ENCODE data around the gene NBPF14. TPM values are rescaled to one million over a fixed set of nuclear protein-coding genes. Genes with fewer than 3 reads are reported as not detected.
"Not testable (repeated sequence)": the region's sequence is repeated elsewhere in the genome, so short reads cannot be mapped to it uniquely, and the experiment has no call there.

The NBPF14 gene, protein sequence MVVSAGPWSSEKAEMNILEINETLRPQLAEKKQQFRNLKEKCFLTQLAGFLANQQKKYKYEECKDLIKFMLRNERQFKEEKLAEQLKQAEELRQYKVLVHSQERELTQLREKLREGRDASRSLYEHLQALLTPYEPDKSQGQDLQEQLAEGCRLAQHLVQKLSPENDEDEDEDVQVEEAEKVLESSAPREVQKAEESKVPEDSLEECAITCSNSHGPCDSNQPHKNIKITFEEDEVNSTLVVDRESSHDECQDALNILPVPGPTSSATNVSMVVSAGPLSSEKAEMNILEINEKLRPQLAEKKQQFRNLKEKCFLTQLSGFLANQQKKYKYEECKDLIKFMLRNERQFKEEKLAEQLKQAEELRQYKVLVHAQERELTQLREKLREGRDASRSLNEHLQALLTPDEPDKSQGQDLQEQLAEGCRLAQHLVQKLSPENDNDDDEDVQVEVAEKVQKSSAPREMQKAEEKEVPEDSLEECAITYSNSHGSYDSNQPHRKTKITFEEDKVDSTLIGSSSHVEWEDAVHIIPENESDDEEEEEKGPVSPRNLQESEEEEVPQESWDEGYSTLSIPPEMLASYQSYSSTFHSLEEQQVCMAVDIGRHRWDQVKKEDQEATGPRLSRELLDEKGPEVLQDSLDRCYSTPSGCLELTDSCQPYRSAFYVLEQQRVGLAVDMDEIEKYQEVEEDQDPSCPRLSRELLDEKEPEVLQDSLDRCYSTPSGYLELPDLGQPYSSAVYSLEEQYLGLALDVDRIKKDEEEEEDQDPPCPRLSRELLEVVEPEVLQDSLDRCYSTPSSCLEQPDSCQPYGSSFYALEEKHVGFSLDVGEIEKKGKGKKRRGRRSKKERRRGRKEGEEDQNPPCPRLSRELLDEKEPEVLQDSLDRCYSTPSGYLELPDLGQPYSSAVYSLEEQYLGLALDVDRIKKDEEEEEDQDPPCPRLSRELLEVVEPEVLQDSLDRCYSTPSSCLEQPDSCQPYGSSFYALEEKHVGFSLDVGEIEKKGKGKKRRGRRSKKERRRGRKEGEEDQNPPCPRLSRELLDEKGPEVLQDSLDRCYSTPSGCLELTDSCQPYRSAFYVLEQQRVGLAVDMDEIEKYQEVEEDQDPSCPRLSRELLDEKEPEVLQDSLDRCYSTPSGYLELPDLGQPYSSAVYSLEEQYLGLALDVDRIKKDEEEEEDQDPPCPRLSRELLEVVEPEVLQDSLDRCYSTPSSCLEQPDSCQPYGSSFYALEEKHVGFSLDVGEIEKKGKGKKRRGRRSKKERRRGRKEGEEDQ (N-terminal part only)
- total RNA-seq: 20.0 and 37.3 TPM in 2 replicates

GRCh38 chr1:148595911-148596310, at the start of gene NBPF14:
TSS of gene NBPF14 (minus strand) at chr1:148596011. CDS start at chr1:148595717, 294 bp downstream.
- not testable (repeated sequence) for DNase-seq (ENCODE audit: low read depth)

GRCh38 chr1:148625451-148625850, 29.6 kb upstream of the NBPF14 start:
- DNase-seq (ENCODE audit: low read depth): not testable (repeated sequence)

- not testable (repeated sequence) for DNase-seq (ENCODE audit: low read depth)
Observed at GRCh38 chr1:148618216-148618615, 22.4 kb upstream of the NBPF14 start.

GRCh38 chr1:148605266-148605665, 9.5 kb upstream of the NBPF14 start:
- DNase-seq (ENCODE audit: low read depth): peak; percentile 64

- not testable (repeated sequence) for DNase-seq (ENCODE audit: low read depth)
Observed at GRCh38 chr1:148595360-148595759, 451 bp downstream of the NBPF14 start.

- not testable (repeated sequence) for DNase-seq (ENCODE audit: low read depth)
Observed at GRCh38 chr1:148591098-148591497, 4.7 kb downstream of the NBPF14 start.

- peak; percentile 0 for DNase-seq (ENCODE audit: low read depth)
Observed at GRCh38 chr1:148532158-148532557, 63.7 kb downstream of the NBPF14 start.

DNA sequence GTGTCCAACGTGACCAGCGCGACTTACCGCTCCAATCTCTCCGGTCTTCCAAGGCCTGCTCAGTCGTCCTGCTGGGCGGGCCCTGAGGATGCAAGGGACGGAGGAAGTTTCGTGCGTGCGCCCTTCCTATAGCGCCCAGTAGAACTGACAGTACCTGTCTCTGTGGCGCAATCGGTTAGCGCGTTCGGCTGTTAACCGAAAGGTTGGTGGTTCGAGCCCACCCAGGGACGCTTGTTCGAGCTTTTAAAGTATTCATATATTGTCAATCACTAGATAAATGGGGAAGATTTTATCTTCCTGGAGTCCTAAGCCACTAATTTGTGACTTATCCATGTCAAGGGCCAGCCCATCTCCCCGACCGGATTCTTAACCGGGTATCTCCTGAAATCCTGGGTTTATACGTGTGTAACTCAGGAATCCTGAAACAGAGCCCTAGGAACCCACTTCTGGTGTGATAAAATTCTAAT, 66.7 kb downstream of the NBPF14 start:
- peak; percentile 47 for DNase-seq (ENCODE audit: low read depth)

- DNase-seq (ENCODE audit: low read depth): not testable (repeated sequence)
Observed at GRCh38 chr1:148528591-148528990, 67.2 kb downstream of the NBPF14 start.

DNA sequence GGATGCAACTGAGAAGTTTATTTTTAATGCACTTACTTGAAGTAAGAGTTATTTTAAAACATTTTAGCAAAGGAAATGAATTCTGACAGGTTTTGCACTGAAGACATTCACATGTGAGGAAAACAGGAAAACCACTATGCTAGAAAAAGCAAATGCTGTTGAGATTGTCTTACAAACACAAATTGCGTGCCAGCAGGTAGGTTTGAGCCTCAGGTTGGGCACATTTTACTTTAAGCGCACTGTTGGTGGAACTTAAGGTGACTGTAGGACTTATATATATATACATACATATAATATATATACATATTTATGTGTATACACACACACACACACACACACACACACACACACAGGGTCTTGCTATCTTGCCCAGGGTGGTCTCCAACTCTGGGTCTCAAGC, 69.2 kb downstream of the NBPF14 start:
- not testable (repeated sequence) for DNase-seq (ENCODE audit: low read depth)

GRCh38 chr1:148523205-148524144, 72.3 kb downstream of the NBPF14 start:
- not testable (repeated sequence) for DNase-seq (ENCODE audit: low read depth)

DNA sequence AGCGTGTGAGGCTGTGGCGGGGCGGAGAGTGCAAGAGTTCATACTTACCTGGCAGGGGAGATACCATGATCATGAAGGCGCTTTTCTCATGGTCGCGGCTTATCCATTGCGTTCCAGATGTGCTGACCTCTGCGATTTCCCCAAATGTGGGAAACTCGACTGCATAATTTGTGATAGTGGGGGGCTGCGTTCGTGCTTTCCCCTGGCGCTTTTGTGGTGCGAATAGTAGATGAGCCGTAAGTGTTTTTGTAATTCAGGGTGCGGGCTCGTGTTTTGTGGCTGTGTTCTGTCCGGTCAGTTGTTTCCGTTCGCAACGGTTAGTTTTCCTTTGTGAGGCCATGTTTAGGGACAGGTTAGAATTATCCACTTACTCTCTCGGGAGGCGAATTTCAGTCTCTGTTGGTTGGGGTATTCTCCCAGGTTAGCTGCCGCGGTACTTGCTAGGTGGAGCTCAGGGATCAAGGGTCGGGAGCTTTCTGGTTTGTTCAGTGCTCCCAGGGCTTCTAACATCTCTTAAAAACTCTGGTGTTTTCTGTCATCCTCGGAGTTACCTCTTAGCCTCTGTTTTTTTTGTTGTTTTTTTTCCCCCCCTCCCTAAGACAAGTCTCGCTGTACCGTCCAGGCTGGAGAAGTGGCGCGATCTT, 73.1 kb downstream of the NBPF14 start:
- peak; percentile 97 for DNase-seq (ENCODE audit: low read depth)

DNA sequence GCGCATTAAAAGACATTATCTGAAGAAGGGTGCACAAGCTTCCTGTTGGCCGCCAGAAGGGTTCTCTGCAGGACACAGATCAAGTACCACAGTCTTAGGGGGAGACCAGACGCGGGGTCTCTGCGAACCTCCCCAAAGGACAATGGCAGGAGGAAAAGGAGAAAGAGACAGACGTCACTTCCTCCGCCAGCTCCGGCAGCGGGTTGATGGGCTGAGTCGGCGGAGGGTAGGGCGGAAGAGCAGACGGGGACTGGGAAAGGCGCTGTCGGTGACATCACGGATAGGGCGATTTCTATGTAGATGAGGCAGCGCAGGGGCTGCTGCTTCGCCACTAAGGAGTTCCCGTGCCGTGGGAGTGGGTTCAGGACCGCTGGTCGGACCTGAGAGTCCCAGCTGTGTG, 73.7 kb downstream of the NBPF14 start:
- peak; percentile 77 for DNase-seq (ENCODE audit: low read depth)

DNA sequence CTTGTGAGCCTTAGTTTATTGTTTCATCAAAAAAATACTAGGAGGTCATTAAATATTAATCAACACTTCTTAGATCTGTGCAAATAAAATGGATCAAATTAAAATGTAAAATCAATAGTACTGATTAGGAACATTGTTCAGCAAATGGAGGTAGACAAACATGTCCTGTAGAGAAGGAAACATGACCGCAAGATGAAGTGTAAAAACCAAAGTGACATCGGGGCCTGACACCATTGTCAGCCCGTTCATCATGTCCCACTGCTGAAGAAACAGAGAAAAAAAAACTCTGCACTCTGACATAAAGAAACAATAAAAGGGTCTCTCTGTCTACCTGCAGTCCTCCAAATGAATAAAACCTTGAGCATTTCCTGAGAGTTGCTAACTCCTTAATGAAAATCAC, 81.5 kb downstream of the NBPF14 start:
- not testable (repeated sequence) for DNase-seq (ENCODE audit: low read depth)

DNA sequence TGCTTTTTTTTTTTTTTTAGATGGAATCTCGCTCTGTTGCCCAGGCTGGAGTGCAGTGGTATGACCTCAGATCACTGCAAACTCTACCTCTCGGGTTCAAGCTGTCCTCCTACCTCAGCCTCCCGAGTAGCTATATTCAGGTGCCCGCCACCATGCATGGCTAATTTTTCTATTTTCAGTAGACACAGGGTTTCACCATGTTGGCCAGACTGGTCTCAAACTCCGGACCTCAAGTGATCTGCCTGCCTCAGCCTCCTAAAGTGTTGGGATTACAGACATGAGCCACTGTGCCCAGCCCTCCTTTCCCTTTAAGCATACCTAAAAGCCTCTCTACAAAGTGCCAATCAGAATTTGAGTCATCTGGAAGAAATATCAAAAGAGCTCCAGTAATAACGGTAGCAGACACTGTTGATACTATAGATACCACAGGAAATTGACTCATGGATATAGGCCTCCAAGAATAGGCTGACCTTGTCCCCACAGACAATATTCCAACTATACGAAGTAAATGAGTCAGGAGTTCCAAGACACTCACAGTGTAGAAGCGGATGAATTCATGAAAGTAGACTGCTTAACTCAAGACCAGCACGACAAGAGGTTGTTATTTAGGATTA, 83.1 kb downstream of the NBPF14 start:
- DNase-seq (ENCODE audit: low read depth): peak; percentile 0

DNA sequence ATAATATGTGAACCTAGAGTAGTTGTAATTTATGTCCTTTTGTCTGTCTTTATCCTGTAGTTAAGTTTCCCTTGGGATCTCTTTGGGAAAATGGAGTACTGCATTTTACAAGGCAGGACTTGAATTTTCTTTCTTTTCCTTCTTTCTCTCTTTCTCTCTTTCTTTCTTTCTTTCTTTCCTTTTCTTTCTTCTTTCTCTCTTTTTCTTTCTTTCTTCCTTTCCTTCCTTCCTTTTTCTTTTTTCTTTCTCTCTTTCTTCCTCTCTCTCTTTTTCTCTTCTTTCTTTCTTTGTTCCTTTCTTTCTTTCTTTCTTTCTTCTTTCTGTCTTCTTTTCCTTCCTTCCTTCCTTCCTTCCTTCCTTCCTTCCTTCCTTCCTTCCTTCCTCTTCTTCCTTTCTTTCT, 101.9 kb downstream of the NBPF14 start:
- DNase-seq (ENCODE audit: low read depth): not testable (repeated sequence)

DNA sequence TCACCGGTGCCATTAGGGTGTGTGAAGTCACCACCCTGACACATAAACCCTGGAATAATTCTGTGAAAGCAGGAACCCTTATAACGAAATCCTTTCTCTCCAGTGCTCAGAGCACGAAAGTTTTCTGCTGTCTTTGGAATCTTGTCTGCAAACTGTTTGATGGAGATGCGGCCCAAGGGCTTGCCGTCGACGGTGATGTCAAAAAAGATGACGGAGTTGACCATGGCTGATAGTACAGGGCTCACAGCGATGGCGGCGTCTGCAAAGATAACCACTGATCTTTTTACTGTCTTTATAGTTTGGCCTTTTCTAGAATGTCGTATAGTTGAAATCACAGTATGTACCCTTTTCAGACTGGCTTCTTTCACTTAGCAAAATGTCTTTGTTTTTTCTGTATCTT, 112.8 kb downstream of the NBPF14 start, which contains the start of gene PPIAL4G:
TSS of gene PPIAL4G (minus strand) at position 274 of the 400 bp plus-strand sequence. CDS start at position 224, 50 bp downstream.
- DNase-seq (ENCODE audit: low read depth): not testable (repeated sequence)

Data from renal cortical epithelial cell (primary cell).